Endothelial cell (in vitro differentiated cells): ENCODE results near the gene GAS7. TPM values are rescaled to one million over a fixed set of nuclear protein-coding genes. Genes with fewer than 3 reads are reported as not detected.

Experiments
- DNase-seq: peaks from one replicate; pipeline ENCODE4 v3.0.0; 2021; ENCODE audit warnings: low spot score
- H3K27ac Mint-ChIP-seq: one replicate; pipeline ENCODE4 v1.8.0; 2021; ENCODE audit warnings: mixed read lengths, inconsistent platforms; ENCODE audit not compliant: unreplicated experiment
- H3K27me3 Mint-ChIP-seq: one replicate; pipeline ENCODE4 v1.8.0; 2021; ENCODE audit warnings: mild to moderate bottlenecking, moderate library complexity, mixed read lengths, inconsistent platforms; ENCODE audit not compliant: unreplicated experiment
- H3K36me3 Mint-ChIP-seq: one replicate; pipeline ENCODE4 v1.8.0; 2021; ENCODE audit warnings: mild to moderate bottlenecking, low read depth, mixed read lengths, inconsistent platforms; ENCODE audit not compliant: unreplicated experiment
- H3K4me1 Mint-ChIP-seq: one replicate; pipeline ENCODE4 v1.8.0; 2021; ENCODE audit warnings: mild to moderate bottlenecking, mixed read lengths, inconsistent platforms; ENCODE audit not compliant: unreplicated experiment
- H3K4me3 Mint-ChIP-seq: one replicate; pipeline ENCODE4 v1.8.0; 2021; ENCODE audit warnings: mild to moderate bottlenecking, mixed read lengths, inconsistent platforms; ENCODE audit not compliant: unreplicated experiment
- H3K9me3 Mint-ChIP-seq: one replicate; pipeline ENCODE4 v1.8.0; 2021; ENCODE audit warnings: mixed read lengths, inconsistent platforms; ENCODE audit not compliant: unreplicated experiment
- total RNA-seq: library from RNA; stranded (reverse); fragmentation: NEBNext Ultra II Directional; extraction: Animal tissue kit (Norgen Biotek cat#: 25700); gene quantifications from one replicate; pipeline ENCODE4 v1.2.1, GENCODE V29; 2021; ENCODE audit not compliant: unreplicated experiment
- TF ChIP-seq, protein P1 (sequence below): fragments of 200-600 bp; sonication (generic); IDR thresholded peaks from one replicate; pipeline ENCODE4 v1.5.0; 2021; ENCODE audit warnings: antibody characterized with exemption; ENCODE audit not compliant: unreplicated experiment

Gene GAS7
- total RNA-seq, 1 donor from 2014 or later: 7.0 TPM

- Mint-ChIP-seq H3K9me3 (no peaks in the 10 kb centered on the region), H3K27ac (no peak overlapping the region), H3K27me3 (no peaks in the 10 kb centered on the region), H3K4me3 (no peak overlapping the region), H3K36me3 (no peaks in the 10 kb centered on the region), H3K4me1 (peaks cover 2% of the 10 kb centered on the region)
- DNase-seq: no peak
- TF ChIP-seq, protein P1, sequence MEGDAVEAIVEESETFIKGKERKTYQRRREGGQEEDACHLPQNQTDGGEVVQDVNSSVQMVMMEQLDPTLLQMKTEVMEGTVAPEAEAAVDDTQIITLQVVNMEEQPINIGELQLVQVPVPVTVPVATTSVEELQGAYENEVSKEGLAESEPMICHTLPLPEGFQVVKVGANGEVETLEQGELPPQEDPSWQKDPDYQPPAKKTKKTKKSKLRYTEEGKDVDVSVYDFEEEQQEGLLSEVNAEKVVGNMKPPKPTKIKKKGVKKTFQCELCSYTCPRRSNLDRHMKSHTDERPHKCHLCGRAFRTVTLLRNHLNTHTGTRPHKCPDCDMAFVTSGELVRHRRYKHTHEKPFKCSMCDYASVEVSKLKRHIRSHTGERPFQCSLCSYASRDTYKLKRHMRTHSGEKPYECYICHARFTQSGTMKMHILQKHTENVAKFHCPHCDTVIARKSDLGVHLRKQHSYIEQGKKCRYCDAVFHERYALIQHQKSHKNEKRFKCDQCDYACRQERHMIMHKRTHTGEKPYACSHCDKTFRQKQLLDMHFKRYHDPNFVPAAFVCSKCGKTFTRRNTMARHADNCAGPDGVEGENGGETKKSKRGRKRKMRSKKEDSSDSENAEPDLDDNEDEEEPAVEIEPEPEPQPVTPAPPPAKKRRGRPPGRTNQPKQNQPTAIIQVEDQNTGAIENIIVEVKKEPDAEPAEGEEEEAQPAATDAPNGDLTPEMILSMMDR: no peak
Observed at GRCh38 chr17:10156599-10156947, 41.8 kb downstream of the GAS7 start.

DNA sequence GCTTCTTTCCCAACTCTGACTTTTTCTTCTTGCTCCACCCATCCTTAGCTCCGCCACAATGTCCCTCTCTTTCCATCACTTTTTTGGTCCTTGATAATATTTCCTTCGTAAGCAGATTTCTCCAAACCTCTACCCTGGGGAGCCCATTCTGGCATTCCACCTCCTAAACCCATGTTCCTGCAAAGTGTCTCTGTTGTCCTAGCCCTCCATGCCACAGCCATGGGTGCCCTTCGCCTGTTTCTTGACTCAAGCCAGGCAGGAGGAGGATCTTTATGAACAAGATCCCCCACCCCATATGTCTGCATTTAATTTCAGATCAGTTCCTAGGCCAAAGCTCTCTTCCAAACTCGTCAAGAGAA lies 42.4 kb downstream of the GAS7 start:
- H3K27me3 Mint-ChIP-seq: no peaks in the 10 kb centered on the region
- TF ChIP-seq, protein P1: no peak
- H3K4me3 Mint-ChIP-seq: no peak overlapping the region
- H3K27ac Mint-ChIP-seq: no peak overlapping the region
- H3K4me1 Mint-ChIP-seq: no peaks in the 10 kb centered on the region
- DNase-seq: no peak
- H3K9me3 Mint-ChIP-seq: no peaks in the 10 kb centered on the region
- H3K36me3 Mint-ChIP-seq: no peaks in the 10 kb centered on the region

- DNase-seq: no peak
- Mint-ChIP-seq H3K4me1 (no peaks in the 10 kb centered on the region), H3K27me3 (no peaks in the 10 kb centered on the region), H3K9me3 (no peaks in the 10 kb centered on the region), H3K4me3 (no peak overlapping the region), H3K27ac (no peak overlapping the region), H3K36me3 (no peaks in the 10 kb centered on the region)
- TF ChIP-seq, protein P1: no peak
Observed at GRCh38 chr17:10155371-10156076, 42.9 kb downstream of the GAS7 start.

- Mint-ChIP-seq H3K4me3 (no peak overlapping the region), H3K27me3 (no peaks in the 10 kb centered on the region), H3K27ac (no peak overlapping the region), H3K9me3 (no peaks in the 10 kb centered on the region), H3K36me3 (no peaks in the 10 kb centered on the region), H3K4me1 (no peaks in the 10 kb centered on the region)
- TF ChIP-seq, protein P1: no peak
- DNase-seq: no peak
Observed at GRCh38 chr17:10151667-10152496, 46.5 kb downstream of the GAS7 start.
